WTC11 (cell line): ENCODE measurements around the gene KIRREL2.

Experiments
- AFF4 ChIP-seq: sonication (generic); formaldehyde crosslinking; IDR thresholded peaks from 2 replicates; pipeline ENCODE4 v1.8.1; 2023; ENCODE audit warnings: mild to moderate bottlenecking, missing genetic modification reagents, borderline replicate concordance
- CTCF ChIP-seq: fragments of 200-600 bp; IDR thresholded peaks from 2 replicates; pipeline ENCODE4 v1.8.0; 2022; ENCODE audit warnings: antibody characterized with exemption
- E2F1 ChIP-seq: sonication (generic); formaldehyde crosslinking; IDR thresholded peaks from 2 replicates; pipeline ENCODE4 v1.8.0; 2022; ENCODE audit warnings: mild to moderate bottlenecking, missing genetic modification reagents
- EMX1 ChIP-seq: fragments of 250-450 bp; sonication (Bioruptor Pico); IDR thresholded peaks from 2 replicates; pipeline ENCODE4 v1.8.0; 2021; ENCODE audit warnings: mild to moderate bottlenecking
- FOXJ3 ChIP-seq: sonication (generic); formaldehyde crosslinking; IDR thresholded peaks from 2 replicates; pipeline ENCODE4 v1.9.0; 2021; ENCODE audit warnings: missing genetic modification reagents, mild to moderate bottlenecking, borderline replicate concordance
- ZNF219 ChIP-seq: sonication (generic); formaldehyde crosslinking; IDR thresholded peaks from 2 replicates; pipeline ENCODE4 v1.8.0; 2023; ENCODE audit warnings: missing genetic modification reagents, mild to moderate bottlenecking, borderline replicate concordance
- ZNF512 ChIP-seq: sonication (generic); formaldehyde crosslinking; IDR thresholded peaks from 2 replicates; pipeline ENCODE4 v1.8.1; 2022; ENCODE audit warnings: missing genetic modification reagents, borderline replicate concordance

GRCh38 chr19:35807633-35808032 is 49.1 kb upstream of the KIRREL2 start:
- TF ChIP-seq ZNF219 (CRISPR knock-in tag) = no peak
- TF ChIP-seq EMX1 (CRISPR knock-in tag) = no peak
- no peak for TF ChIP-seq FOXJ3 (CRISPR knock-in tag)
- no peak for TF ChIP-seq CTCF
- TF ChIP-seq E2F1 (CRISPR knock-in tag) = no peak
- TF ChIP-seq ZNF512 = no peak
- TF ChIP-seq AFF4 (CRISPR knock-in tag) = no peak
